Measurements from ENCODE around the gene EIF3K.

The EIF3K gene

DNA sequence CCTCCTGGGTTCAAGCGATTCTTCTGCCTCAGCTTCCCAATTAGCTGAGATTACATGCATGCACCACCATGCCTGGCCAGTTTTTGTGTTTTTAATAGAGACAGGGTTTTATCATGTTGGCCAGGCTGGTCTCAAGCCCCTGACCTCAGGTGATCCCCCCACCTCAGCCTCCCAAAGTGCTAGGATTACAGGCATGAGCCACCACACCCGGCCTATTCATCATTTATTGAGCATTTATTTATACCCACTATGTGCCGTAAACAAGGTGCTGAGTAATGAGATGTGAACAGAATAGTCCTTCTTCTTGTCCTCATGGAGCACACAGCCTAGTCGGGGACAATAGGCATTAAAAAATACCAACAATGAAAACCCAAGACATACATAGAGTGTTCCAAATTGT, 54.0 kb downstream of the EIF3K start:
- Histone ChIP-seq H2AFZ (ENCODE audit: low read depth, low read length) (no peak overlapping the region), H2BK5ac (ENCODE audit: low read depth, low read length, poor library complexity, severe bottlenecking) (no peak overlapping the region), H4K91ac (ENCODE audit: low read length) (no peak overlapping the region), H3K9ac (ENCODE audit: low read length) (no peak overlapping the region), H3K4me3 (ENCODE audit: insufficient read depth in 1 of 2, low read depth in 1 of 2, low read length in 2 of 2) (no peak overlapping the region), H3K27me3 (ENCODE audit: control insufficient read depth in 1 of 2, insufficient read depth in 1 of 2, low read length in 2 of 2) (no peaks in the 10 kb centered on the region), H3K23ac (ENCODE audit: low read length in 2 of 2) (no peak overlapping the region), H4K8ac (ENCODE audit: low read length) (no peak overlapping the region), H3K18ac (ENCODE audit: low read depth in 1 of 2, low read length in 2 of 2) (no peak overlapping the region), H3K4me2 (ENCODE audit: low read length, poor library complexity, severe bottlenecking) (no peak overlapping the region), H2AK5ac (ENCODE audit: low read length, severe bottlenecking) (no peak overlapping the region), H3K27ac (ENCODE audit: low read length, poor library complexity, severe bottlenecking) (no peak overlapping the region), H3K36me3 (ENCODE audit: control insufficient read depth in 1 of 2, insufficient read depth in 2 of 2, low read depth in 1 of 2, low read length in 2 of 2) (peaks cover 0 to 34% of the 10 kb centered on the region in 2 experiments), H3K79me1 (replicated peaks; ENCODE audit: low read length, poor library complexity, severe bottlenecking) (no peaks in the 10 kb centered on the region), H3K4me1 (ENCODE audit: control insufficient read depth, insufficient read depth, low read depth, low read length) (peaks cover 53% of the 10 kb centered on the region), H3K4ac (ENCODE audit: low read depth in 1 of 2, low read length in 2 of 2) (no peak overlapping the region), H3K14ac (ENCODE audit: low read length in 2 of 2) (no peak overlapping the region), H3K9me3 (ENCODE audit: control insufficient read depth, low read length) (no peaks in the 10 kb centered on the region), H2BK120ac (ENCODE audit: low read depth, low read length) (no peak overlapping the region), H2BK12ac (ENCODE audit: low read length in 2 of 2) (no peak overlapping the region), H2BK15ac (ENCODE audit: low read depth, poor library complexity, severe bottlenecking) (no peak overlapping the region)
- no peak for DNase-seq
- WGBS = no CpG with 5 or more reads among the region's 4 CpGs

DNA sequence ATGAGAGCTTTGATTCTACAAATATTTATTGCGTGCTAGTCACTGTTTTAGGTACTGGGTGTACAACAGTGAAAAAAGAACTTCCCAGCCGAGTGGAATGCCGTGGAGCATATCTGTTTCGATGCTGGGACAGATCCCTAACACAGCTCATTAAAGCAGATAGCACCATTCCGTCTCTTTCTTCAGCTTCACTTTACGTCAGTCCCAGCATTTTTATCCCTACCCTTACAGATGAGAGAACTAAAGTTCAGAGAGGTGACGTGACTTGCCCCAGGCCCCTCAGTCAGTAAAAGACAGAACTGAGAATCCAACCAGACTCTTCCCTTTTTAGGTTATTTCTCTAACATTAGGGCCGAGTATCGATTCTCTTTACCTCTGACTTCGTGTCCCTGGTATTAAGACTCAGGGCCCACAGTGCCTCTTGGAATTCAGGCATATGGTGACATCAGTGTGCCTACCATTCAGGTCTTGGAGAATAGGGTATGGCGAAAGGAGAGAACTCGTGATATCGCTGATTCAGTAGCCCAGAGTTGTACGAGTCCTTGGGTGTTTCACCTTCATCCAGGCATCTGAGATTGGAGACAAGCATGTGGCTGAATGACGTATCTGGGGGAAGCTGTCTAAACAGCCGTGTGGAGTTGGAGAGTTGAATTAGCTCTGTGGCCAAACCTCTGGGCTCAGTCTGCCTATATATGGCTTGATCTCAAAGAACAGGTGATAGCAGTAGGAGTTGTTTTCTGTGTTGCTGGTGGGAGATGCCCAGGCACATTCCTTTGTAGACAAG, 55.6 kb downstream of the EIF3K start:
- 81% methylated on average over 16 of the region's 16 CpGs for WGBS
- peak overlapping the region in 1 of 2 experiments; percentile 67 for H3K14ac ChIP-seq (ENCODE audit: low read length in 2 of 2)

GRCh38 chr19:38675611-38676010, 56.6 kb downstream of the EIF3K start:
- no peak overlapping the region for H2AFZ ChIP-seq (ENCODE audit: low read depth, low read length)
- peak overlapping the region; percentile 98 for H2BK120ac ChIP-seq (ENCODE audit: low read depth, low read length)
- H3K9ac ChIP-seq (ENCODE audit: low read length) = no peak overlapping the region
- peak overlapping the region; percentile 83 to 96 for H3K4ac ChIP-seq (ENCODE audit: low read depth in 1 of 2, low read length in 2 of 2)
- H3K14ac ChIP-seq (ENCODE audit: low read length in 2 of 2) = peak overlapping the region in 1 of 2 experiments; percentile 94
- H2AK5ac ChIP-seq (ENCODE audit: low read length, severe bottlenecking) = peak overlapping the region; percentile 95
- DNase-seq = no peak
- H3K27ac ChIP-seq (ENCODE audit: low read length, poor library complexity, severe bottlenecking) = peak overlapping the region; percentile 87
- H3K9me3 ChIP-seq (ENCODE audit: control insufficient read depth, low read length) = no peaks in the 10 kb centered on the region
- peak overlapping the region; percentile 86 for H4K8ac ChIP-seq (ENCODE audit: low read length)
- H3K4me1 ChIP-seq (ENCODE audit: control insufficient read depth, insufficient read depth, low read depth, low read length) = peaks cover 45% of the 10 kb centered on the region
- H3K27me3 ChIP-seq (ENCODE audit: control insufficient read depth in 1 of 2, insufficient read depth in 1 of 2, low read length in 2 of 2) = no peaks in the 10 kb centered on the region
- WGBS = 90% methylated on average over 5 of the region's 5 CpGs
- no peaks in the 10 kb centered on the region for H3K79me1 ChIP-seq (replicated peaks; ENCODE audit: low read length, poor library complexity, severe bottlenecking)
- H3K18ac ChIP-seq (ENCODE audit: low read depth in 1 of 2, low read length in 2 of 2) = peak overlapping the region; percentile 91 to 99
- H3K36me3 ChIP-seq (ENCODE audit: control insufficient read depth in 1 of 2, insufficient read depth in 2 of 2, low read depth in 1 of 2, low read length in 2 of 2) = peaks cover 6 to 41% of the 10 kb centered on the region in 2 experiments
- no peak overlapping the region for H3K4me2 ChIP-seq (ENCODE audit: low read length, poor library complexity, severe bottlenecking)
- peak overlapping the region; percentile 68 for H2BK15ac ChIP-seq (ENCODE audit: low read depth, poor library complexity, severe bottlenecking)
- H4K91ac ChIP-seq (ENCODE audit: low read length) = peak overlapping the region; percentile 100
- H3K4me3 ChIP-seq (ENCODE audit: insufficient read depth in 1 of 2, low read depth in 1 of 2, low read length in 2 of 2) = no peak overlapping the region
- H2BK12ac ChIP-seq (ENCODE audit: low read length in 2 of 2) = peak overlapping the region; percentile 66 to 99
- peak overlapping the region in 1 of 2 experiments; percentile 87 for H3K23ac ChIP-seq (ENCODE audit: low read length in 2 of 2)
- H2BK5ac ChIP-seq (ENCODE audit: low read depth, low read length, poor library complexity, severe bottlenecking) = no peak overlapping the region

More for the DNA sequence above, 55.6 kb downstream of the EIF3K start:
- Histone ChIP-seq H3K9ac (ENCODE audit: low read length) (no peak overlapping the region), H3K9me3 (ENCODE audit: control insufficient read depth, low read length) (no peaks in the 10 kb centered on the region), H2BK15ac (ENCODE audit: low read depth, poor library complexity, severe bottlenecking) (peak overlapping the region; percentile 68), H2BK12ac (ENCODE audit: low read length in 2 of 2) (peak overlapping the region; percentile 2 to 59), H3K36me3 (ENCODE audit: control insufficient read depth in 1 of 2, insufficient read depth in 2 of 2, low read depth in 1 of 2, low read length in 2 of 2) (peaks cover 6 to 38% of the 10 kb centered on the region in 2 experiments), H3K27me3 (ENCODE audit: control insufficient read depth in 1 of 2, insufficient read depth in 1 of 2, low read length in 2 of 2) (no peaks in the 10 kb centered on the region), H2BK5ac (ENCODE audit: low read depth, low read length, poor library complexity, severe bottlenecking) (no peak overlapping the region), H3K4me3 (ENCODE audit: insufficient read depth in 1 of 2, low read depth in 1 of 2, low read length in 2 of 2) (no peak overlapping the region), H3K79me1 (replicated peaks; ENCODE audit: low read length, poor library complexity, severe bottlenecking) (no peaks in the 10 kb centered on the region), H3K18ac (ENCODE audit: low read depth in 1 of 2, low read length in 2 of 2) (peak overlapping the region; percentile 2 to 99), H4K8ac (ENCODE audit: low read length) (peak overlapping the region; percentile 0), H4K91ac (ENCODE audit: low read length) (peak overlapping the region; percentile 12), H3K4me1 (ENCODE audit: control insufficient read depth, insufficient read depth, low read depth, low read length) (peaks cover 49% of the 10 kb centered on the region), H3K4ac (ENCODE audit: low read depth in 1 of 2, low read length in 2 of 2) (peak overlapping the region; percentile 7 to 43), H3K23ac (ENCODE audit: low read length in 2 of 2) (no peak overlapping the region), H3K4me2 (ENCODE audit: low read length, poor library complexity, severe bottlenecking) (no peak overlapping the region), H2AK5ac (ENCODE audit: low read length, severe bottlenecking) (peak overlapping the region; percentile 74), H2BK120ac (ENCODE audit: low read depth, low read length) (peak overlapping the region; percentile 98), H2AFZ (ENCODE audit: low read depth, low read length) (no peak overlapping the region), H3K27ac (ENCODE audit: low read length, poor library complexity, severe bottlenecking) (peak overlapping the region; percentile 87)
- DNase-seq = peak; percentile 68

GRCh38 chr19:38676023-38676877, 57.3 kb downstream of the EIF3K start:
- peak overlapping the region; percentile 30 for H3K4me2 ChIP-seq (ENCODE audit: low read length, poor library complexity, severe bottlenecking)
- no peak overlapping the region for H3K4me3 ChIP-seq (ENCODE audit: insufficient read depth in 1 of 2, low read depth in 1 of 2, low read length in 2 of 2)
- peak overlapping the region; percentile 97 to 99 for H3K18ac ChIP-seq (ENCODE audit: low read depth in 1 of 2, low read length in 2 of 2)
- peak overlapping the region; percentile 95 for H2AK5ac ChIP-seq (ENCODE audit: low read length, severe bottlenecking)
- H2BK120ac ChIP-seq (ENCODE audit: low read depth, low read length) = peak overlapping the region; percentile 98
- H2BK12ac ChIP-seq (ENCODE audit: low read length in 2 of 2) = peak overlapping the region; percentile 99
- H3K23ac ChIP-seq (ENCODE audit: low read length in 2 of 2) = peak overlapping the region in 1 of 2 experiments; percentile 100
- H4K91ac ChIP-seq (ENCODE audit: low read length) = peak overlapping the region; percentile 100
- peak overlapping the region; percentile 87 for H3K27ac ChIP-seq (ENCODE audit: low read length, poor library complexity, severe bottlenecking)
- peak overlapping the region; percentile 63 for H2BK5ac ChIP-seq (ENCODE audit: low read depth, low read length, poor library complexity, severe bottlenecking)
- peak; percentile 94 for DNase-seq
- H4K8ac ChIP-seq (ENCODE audit: low read length) = peak overlapping the region; percentile 86
- H3K4me1 ChIP-seq (ENCODE audit: control insufficient read depth, insufficient read depth, low read depth, low read length) = peaks cover 45% of the 10 kb centered on the region
- no peak overlapping the region for H2AFZ ChIP-seq (ENCODE audit: low read depth, low read length)
- no peaks in the 10 kb centered on the region for H3K9me3 ChIP-seq (ENCODE audit: control insufficient read depth, low read length)
- no peak overlapping the region for H3K14ac ChIP-seq (ENCODE audit: low read length in 2 of 2)
- H2BK15ac ChIP-seq (ENCODE audit: low read depth, poor library complexity, severe bottlenecking) = peak overlapping the region; percentile 5
- WGBS = 24% methylated on average over 12 of the region's 13 CpGs
- peak overlapping the region; percentile 96 for H3K4ac ChIP-seq (ENCODE audit: low read depth in 1 of 2, low read length in 2 of 2)
- peaks cover 6 to 44% of the 10 kb centered on the region in 2 experiments for H3K36me3 ChIP-seq (ENCODE audit: control insufficient read depth in 1 of 2, insufficient read depth in 2 of 2, low read depth in 1 of 2, low read length in 2 of 2)
- H3K9ac ChIP-seq (ENCODE audit: low read length) = peak overlapping the region; percentile 50
- no peaks in the 10 kb centered on the region for H3K27me3 ChIP-seq (ENCODE audit: control insufficient read depth in 1 of 2, insufficient read depth in 1 of 2, low read length in 2 of 2)
- H3K79me1 ChIP-seq (replicated peaks; ENCODE audit: low read length, poor library complexity, severe bottlenecking) = no peaks in the 10 kb centered on the region

Measured in mesenchymal stem cell (in vitro differentiated cells and primary cell).